Adrenal gland (tissue), 12 donors: Measurements from ENCODE around the gene SOAT2. TPM values are rescaled to one million over a fixed set of nuclear protein-coding genes. Genes with fewer than 3 reads are reported as not detected.

ENCODE experiments used
- DNase-seq, 7 donors: peaks; one replicate each; pipeline ENCODE4 v3.0.0-alpha.2; 2019 to 2020
- H3K27ac ChIP-seq, 5 donors: fragments of 200-600 bp; sonication (generic) in 4 of 5; 1 replicate in 3 of 5; 2 replicates in 2 of 5; pipeline versions ENCODE4 v1.5.1 to v1.8.0; 2016 to 2020; ENCODE audit warnings: mild to moderate bottlenecking in 1 of 5
- H3K27me3 ChIP-seq: fragments of 200-600 bp; 2 replicates; pipeline ENCODE4 v1.8.0; 2021
- H3K36me3 ChIP-seq, 2 donors: fragments of 200-600 bp; replicated peaks in 1 of 2; 1 replicate in 1 of 2; 2 replicates in 1 of 2; pipeline versions ENCODE4 v1.5.1 to v1.8.0; 2018 to 2022
- H3K4me1 ChIP-seq, 2 donors: fragments of 200-600 bp; replicated peaks in 1 of 2; 1 replicate in 1 of 2; 2 replicates in 1 of 2; pipeline versions ENCODE4 v1.5.1 to v1.8.0; 2018 to 2021
- H3K4me3 ChIP-seq, 4 donors: fragments of 200-600 bp; sonication (generic) in 3 of 4; one replicate each; pipeline ENCODE4 v1.5.1; 2016 to 2018
- H3K9me3 ChIP-seq, 3 donors: fragments of 200-600 bp; sonication (generic) in 1 of 3; replicated peaks in 1 of 3; 1 replicate in 2 of 3; 2 replicates in 1 of 3; pipeline versions ENCODE4 v1.5.1 to v1.8.0; 2016 to 2021
- POLR2A ChIP-seq, 2 donors: fragments of 450-650 bp; IDR thresholded peaks; one replicate each; pipeline ENCODE4 v1.6.1; 2017; ENCODE audit warnings: antibody characterized with exemption in 2 of 2, mild to moderate bottlenecking in 2 of 2, moderate library complexity in 1 of 2
- WGBS, 4 donors: extraction: QIAGEN DNeasy Blood & Tissue Kit in 2 of 4; methylation state at CpG; one replicate each; pipeline versions ENCODE4 v1.1.5 to v1.1.7; 2013 to 2017; 5-methylcytosine and 5-hydroxymethylcytosine counted together
- intact Hi-C, 2 donors: fragments of 100-400 bp; cut with DNase I; formaldehyde crosslinking; loops; one replicate each; pipeline versions ENCODE4 v1.14.1 to v1.15.0; 2022 to 2023
- polyA plus RNA-seq, 3 donors: library from polyadenylated mRNA; stranded (reverse); fragments of 200-250 nt in 2 of 3; fragments of 350-450 nt in 1 of 3; fragmentation: Illumina TruSeq in 1 of 3; extraction: RNeasy Lipid Tissue Mini Kit (QIAGEN cat#74804) in 1 of 3; gene quantifications; one replicate each; pipeline ENCODE4 v1.2.3, GENCODE V29; 2013 to 2014
- total RNA-seq, 9 donors: library from RNA; depleted of rRNA in 4 of 9; stranded (reverse); fragments of >200 nt in 4 of 9; fragments of 120-200 nt in 1 of 9; fragmentation: NEBNext Ultra II Directional in 1 of 9; extraction: Animal tissue kit (Norgen Biotek cat#: 25700) in 1 of 9; gene quantifications; one replicate each; pipeline versions ENCODE4 v1.1.0 to v1.2.4, GENCODE V29; 2013 to 2023
- TF ChIP-seq, protein P1 (sequence below), 6 experiments: fragments of 450-650 bp in 4 of 6; fragments of 200-600 bp in 2 of 6; sonication (generic) in 1 of 6; IDR thresholded peaks; 1 replicate in 5 of 6; 2 replicates in 1 of 6; pipeline versions ENCODE4 v1.5.1 to v1.8.0; 2016 to 2021; ENCODE audit warnings: antibody characterized with exemption in 6 of 6, mild to moderate bottlenecking in 2 of 6, moderate library complexity in 1 of 6
- donor health status: healthy with polysubstance abuse.
- donor health status: Bipolar disorder and iron deficiency.
- donor health status: DM: yes; HTN: yes; CAD: no.
- donor health status: DM: no; HTN: no; CAD: no.
- donor health status: DM: no; HTN: no; CAD: no.
- donor health status: DM: yes; HTN: yes; CAD: no.

Gene SOAT2
- total and polyA plus RNA-seq, 12 donors: 0.34 to 0.79 (median 0.48) TPM; not detected in 9

- intact Hi-C loops: no loop called here
- Histone ChIP-seq H3K27me3 (no peaks in the 10 kb centered on the region), H3K27ac (peak overlapping the region in 2 of 5 donors; percentile 11 to 61), H3K4me3 (no peak overlapping the region), H3K9me3 (no peaks in the 10 kb centered on the region), H3K36me3 (peaks cover 0 to 31% of the 10 kb centered on the region in 2 donors), H3K4me1 (peaks cover 27 to 55% of the 10 kb centered on the region in 2 donors)
- 91 to 96% (median 92%) methylated on average over 3 of the region's 3 CpGs for WGBS, 4 donors
- peak in 1 of 7 donors; percentile 6 for DNase-seq
- no peak for TF ChIP-seq POLR2A (IDR thresholded peaks at IDR 0.05)
- TF ChIP-seq, protein P1, sequence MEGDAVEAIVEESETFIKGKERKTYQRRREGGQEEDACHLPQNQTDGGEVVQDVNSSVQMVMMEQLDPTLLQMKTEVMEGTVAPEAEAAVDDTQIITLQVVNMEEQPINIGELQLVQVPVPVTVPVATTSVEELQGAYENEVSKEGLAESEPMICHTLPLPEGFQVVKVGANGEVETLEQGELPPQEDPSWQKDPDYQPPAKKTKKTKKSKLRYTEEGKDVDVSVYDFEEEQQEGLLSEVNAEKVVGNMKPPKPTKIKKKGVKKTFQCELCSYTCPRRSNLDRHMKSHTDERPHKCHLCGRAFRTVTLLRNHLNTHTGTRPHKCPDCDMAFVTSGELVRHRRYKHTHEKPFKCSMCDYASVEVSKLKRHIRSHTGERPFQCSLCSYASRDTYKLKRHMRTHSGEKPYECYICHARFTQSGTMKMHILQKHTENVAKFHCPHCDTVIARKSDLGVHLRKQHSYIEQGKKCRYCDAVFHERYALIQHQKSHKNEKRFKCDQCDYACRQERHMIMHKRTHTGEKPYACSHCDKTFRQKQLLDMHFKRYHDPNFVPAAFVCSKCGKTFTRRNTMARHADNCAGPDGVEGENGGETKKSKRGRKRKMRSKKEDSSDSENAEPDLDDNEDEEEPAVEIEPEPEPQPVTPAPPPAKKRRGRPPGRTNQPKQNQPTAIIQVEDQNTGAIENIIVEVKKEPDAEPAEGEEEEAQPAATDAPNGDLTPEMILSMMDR (IDR thresholded peaks at IDR 0.05): no peak
Observed at GRCh38 chr12:53076461-53076860, 26.8 kb upstream of the SOAT2 start.

DNA sequence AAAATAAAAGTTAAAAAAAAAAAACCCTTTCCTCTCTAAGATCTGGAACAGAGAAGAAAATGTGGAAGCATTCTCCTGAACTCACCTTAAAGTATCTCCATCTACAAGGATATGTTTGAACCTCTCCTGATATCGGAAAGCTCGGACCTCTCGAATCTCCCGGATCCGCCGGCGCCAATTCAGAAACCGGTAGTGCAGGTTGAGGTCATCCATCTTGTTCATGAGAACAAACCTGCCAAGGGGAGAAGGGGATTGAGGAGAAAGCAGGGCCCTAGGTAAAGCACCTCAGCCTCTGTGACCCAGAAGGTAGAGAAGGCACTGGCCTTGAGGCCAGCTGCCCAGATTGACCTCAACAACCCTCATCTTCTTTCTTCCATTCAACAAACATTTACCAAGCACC, 26.3 kb upstream of the SOAT2 start:
- DNase-seq: no peak
- no peaks in the 10 kb centered on the region for H3K27me3 ChIP-seq
- intact Hi-C loops: no loop called here
- TF ChIP-seq, protein P1 (IDR thresholded peaks at IDR 0.05): no peak
- TF ChIP-seq POLR2A (IDR thresholded peaks at IDR 0.05): no peak
- H3K4me1 ChIP-seq: peaks cover 22 to 49% of the 10 kb centered on the region in 2 donors
- no peak overlapping the region for H3K27ac ChIP-seq
- H3K4me3 ChIP-seq: no peak overlapping the region
- H3K36me3 ChIP-seq: peaks cover 0 to 31% of the 10 kb centered on the region in 2 donors
- H3K9me3 ChIP-seq: no peaks in the 10 kb centered on the region
- 92 to 95% (median 95%) methylated on average over 8 of the region's 8 CpGs for WGBS, 4 donors

GRCh38 chr12:53078425-53079225, 24.7 kb upstream of the SOAT2 start:
- peaks cover 0 to 31% of the 10 kb centered on the region in 2 donors for H3K36me3 ChIP-seq
- intact Hi-C loops: no loop called here
- peaks cover 9 to 36% of the 10 kb centered on the region in 2 donors for H3K4me1 ChIP-seq
- no peaks in the 10 kb centered on the region for H3K27me3 ChIP-seq
- 21 to 61% (median 40%) methylated on average over 8 to 25 of the region's 25 CpGs for WGBS, 4 donors
- peak overlapping the region in 3 of 4 donors; percentile 28 to 80 (median 47) for H3K4me3 ChIP-seq
- TF ChIP-seq POLR2A (IDR thresholded peaks at IDR 0.05): peak in 1 of 2 donors; percentile 24
- TF ChIP-seq, protein P1 (IDR thresholded peaks at IDR 0.05): peak in 1 of 6 experiments; percentile 5
- no peaks in the 10 kb centered on the region for H3K9me3 ChIP-seq
- peak in 2 of 7 donors; percentile 53 to 78 for DNase-seq
- peak overlapping the region in 4 of 5 donors; percentile 56 to 94 (median 88) for H3K27ac ChIP-seq

GRCh38 chr12:53079226-53080117, 23.8 kb upstream of the SOAT2 start, which contains the start of gene SPRYD3:
Gene SPRYD3, minus strand, starts transcription at chr12:53079390. Its CDS starts 57 bp downstream, at chr12:53079333.
- Histone ChIP-seq H3K27ac (peak within 1 kb of the TSS; percentile 67 to 94 (median 85)), H3K36me3 (peaks cover 0 to 28% of the 10 kb centered on the region in 2 donors), H3K27me3 (no peaks in the 10 kb centered on the region), H3K4me3 (peak within 1 kb of the TSS; percentile 33 to 80 (median 44)), H3K4me1 (peaks cover 9 to 30% of the 10 kb centered on the region in 2 donors), H3K9me3 (no peaks in the 10 kb centered on the region)
- intact Hi-C loops: no loop called here
- DNase-seq: peak; percentile 96 to 99 (median 97)
- TF ChIP-seq POLR2A (IDR thresholded peaks at IDR 0.05): peak; percentile 86 to 90
- TF ChIP-seq, protein P1 (IDR thresholded peaks at IDR 0.05): no peak
- WGBS, 4 donors: 1 to 4% (median 3%) methylated on average over 14 to 67 of the region's 67 CpGs
